Globus pallidus (tissue), 1 donor: ENCODE data around the gene FAM222B.
"Not testable (repeated sequence)": the region's sequence is repeated elsewhere in the genome, so short reads cannot be mapped to it uniquely, and the experiment has no call there.

Experiments
- DNase-seq: peaks from one replicate; pipeline ENCODE4 v3.0.0-alpha.2; 2015; ENCODE audit warnings: low spot score

FAM222B gene

DNA sequence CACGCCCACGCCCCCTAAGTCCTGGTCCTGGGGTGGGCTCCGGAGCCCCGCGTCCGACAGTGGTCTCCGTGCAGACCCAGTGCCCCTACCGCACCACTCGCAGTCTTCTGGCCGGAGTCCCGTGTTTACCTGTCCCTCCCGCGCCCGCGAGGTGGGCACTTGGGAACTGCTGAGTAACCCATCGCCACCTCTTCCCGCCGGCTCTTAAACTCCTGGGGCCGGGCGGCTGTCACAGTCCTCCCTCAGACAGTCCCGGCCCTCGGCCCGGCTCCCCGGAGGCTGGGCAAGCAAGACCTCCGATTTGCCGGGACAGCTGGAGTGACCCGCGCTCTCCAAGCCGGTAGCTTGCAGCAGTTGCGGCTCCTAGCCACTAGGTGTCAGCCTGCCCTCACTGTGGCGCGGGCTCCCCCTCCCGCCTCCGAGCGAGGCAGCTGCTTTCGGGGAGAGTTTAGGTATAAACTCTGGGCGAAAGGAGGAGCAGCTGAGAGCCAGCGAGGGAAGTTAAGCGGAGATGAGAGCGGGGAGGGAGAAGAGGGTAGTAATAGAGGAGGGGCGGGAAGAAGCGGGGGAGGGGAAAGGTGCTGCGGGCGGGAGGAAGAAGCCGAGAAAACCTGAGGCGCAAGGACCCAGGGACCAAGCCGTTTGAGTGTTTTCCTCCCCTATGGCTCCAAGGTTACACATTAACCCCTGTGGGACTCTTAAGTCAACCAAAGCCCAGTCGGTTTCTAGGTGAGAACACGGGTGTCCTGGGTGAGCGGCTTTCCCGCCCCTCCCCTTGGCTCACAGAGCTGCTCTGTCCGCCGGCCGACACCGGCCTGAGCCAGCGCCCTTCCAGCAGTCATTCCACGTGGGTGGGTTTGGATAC is 115.7 kb downstream of the FAM222B start:
- peak; percentile 91 for DNase-seq

DNA sequence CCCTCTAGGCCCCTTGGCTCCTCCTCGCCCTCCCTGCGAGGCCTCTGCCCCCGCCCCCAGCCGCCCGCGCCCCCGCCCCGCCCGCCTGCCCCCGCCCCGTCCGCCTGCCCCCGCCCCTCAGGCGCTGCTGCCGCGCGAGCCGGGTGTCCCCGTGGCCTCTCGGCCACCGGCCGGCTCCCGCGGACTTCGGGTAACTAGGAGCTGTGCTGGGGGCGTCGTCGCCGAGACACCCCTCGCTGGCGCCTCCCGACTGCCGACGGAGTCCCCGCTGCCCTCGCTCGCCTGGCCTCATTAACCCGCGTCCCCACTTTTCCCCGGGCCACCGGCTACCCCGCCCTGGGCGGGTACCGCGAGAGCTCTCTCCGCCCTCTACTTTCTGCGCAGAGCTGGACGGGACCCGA is 116.4 kb downstream of the FAM222B start, which contains the start of gene TLCD1:
Gene TLCD1 (minus strand): TSS at position 8 of the 401 bp plus-strand sequence. CDS start 136 bp downstream, outside the sequence.
- DNase-seq, result no peak

DNA sequence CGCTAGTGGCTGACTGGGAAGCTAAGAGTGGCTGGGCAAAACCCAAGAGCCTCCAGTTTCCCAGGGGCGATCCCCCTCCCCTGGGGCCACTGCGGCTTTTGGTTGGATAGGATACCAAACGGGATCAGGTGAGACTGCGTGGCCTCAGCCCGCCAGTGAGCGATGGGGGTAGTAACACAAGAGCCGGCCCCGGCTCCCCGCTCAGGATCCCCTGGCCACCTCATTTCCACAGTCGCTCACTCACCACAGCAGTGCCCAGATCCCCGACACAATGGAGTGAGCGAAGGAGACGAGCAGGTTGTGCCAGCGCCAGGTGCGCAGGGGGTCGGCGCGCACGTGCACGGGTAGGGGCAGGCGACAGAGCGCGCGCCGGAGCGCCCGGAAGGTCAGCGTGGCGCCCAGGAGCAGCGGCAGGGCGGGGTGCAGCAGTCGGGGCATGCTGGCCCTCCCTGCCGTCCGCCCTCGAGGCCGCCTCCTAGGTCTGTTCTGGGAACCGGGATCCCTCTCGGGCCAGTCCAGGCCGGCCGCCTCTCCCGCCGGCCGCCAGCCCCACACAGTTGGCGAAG is 116.8 kb downstream of the FAM222B start:
- no peak for DNase-seq

DNA sequence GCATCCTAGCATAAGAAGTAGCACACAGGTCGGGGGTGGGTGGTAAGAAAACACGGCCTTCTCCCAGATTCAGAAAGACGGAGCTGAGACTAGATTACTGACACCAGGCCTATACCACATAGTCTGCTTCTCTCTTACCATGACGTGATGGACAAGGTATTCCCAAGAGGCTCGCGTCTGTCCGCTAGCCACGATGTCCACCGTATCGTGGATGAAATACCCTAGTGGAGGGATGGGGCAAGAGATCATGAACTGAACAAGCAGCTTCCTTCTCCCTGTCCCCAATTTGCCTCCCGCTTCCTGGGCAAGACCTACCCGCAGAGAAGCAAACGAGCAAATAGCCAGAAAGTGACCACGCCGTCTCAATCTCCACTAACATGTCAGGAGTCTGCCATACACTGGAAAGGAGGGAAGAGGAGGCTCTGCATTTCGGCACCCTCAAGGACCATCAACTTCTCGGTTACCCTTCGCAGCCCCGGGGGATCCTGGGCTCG is 117.4 kb downstream of the FAM222B start:
- no peak for DNase-seq

DNA sequence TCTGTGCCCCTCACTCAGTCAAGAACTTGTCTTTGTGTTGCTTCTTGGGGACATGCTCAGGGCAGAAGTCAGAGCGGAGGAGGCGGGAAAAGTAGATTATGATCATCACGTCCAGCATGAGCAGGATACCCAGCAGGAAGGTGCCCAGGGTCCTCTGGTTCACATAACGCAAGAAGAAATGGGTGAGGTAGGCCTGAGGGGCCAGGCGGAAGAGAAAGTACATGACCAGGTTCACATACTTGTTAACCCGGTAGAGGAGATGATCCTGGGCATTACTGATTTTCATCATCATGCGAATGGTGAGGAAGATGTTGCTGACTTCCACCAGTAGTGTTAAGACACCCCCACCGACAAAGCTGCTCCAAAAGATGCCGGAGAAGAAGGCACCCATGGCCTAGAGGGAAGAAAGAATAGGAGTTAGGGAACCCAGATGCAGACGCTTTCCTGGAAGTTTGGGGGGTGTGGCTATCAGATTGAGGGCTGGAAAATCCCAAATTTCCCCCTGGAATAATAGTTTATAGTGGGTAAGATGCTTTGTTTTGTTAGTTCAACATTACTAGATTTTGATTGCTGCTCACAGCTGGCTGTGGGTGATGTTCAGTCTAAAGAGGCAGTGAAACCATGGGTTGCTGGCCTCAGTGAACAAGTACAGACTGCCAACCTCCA is 118.0 kb downstream of the FAM222B start:
- DNase-seq, result no peak

DNA sequence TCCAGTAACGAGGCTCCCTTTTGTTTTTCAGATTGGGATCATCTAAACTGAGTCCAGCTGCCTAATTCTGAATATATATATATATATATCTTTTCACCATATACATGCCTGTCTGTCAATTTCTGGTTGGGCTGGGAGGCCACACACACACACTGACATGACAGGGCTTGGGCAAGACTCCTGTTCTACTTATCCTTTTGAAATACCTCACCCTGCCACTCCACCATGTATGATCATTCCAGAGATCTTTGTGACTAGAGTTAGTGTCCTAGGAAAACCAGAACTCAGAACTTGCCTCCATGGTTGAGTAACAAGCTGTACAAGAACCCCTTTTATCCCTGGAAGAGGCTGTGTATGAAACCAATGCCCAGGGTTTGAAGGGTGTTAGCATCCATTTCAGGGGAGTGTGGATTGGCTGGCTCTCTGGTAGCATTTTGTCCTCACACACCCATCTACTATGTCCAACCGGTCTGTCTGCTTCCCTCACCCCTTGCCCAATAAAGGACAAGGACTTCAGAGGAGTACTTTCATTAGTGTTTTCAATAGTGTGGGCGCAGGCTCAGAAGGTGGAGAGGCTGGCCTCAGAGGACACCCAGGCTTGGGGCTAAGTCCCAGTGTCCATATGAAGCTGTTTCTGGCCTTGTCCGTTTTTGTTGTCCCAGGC is 118.6 kb downstream of the FAM222B start:
- DNase-seq, result not testable (repeated sequence)

DNA sequence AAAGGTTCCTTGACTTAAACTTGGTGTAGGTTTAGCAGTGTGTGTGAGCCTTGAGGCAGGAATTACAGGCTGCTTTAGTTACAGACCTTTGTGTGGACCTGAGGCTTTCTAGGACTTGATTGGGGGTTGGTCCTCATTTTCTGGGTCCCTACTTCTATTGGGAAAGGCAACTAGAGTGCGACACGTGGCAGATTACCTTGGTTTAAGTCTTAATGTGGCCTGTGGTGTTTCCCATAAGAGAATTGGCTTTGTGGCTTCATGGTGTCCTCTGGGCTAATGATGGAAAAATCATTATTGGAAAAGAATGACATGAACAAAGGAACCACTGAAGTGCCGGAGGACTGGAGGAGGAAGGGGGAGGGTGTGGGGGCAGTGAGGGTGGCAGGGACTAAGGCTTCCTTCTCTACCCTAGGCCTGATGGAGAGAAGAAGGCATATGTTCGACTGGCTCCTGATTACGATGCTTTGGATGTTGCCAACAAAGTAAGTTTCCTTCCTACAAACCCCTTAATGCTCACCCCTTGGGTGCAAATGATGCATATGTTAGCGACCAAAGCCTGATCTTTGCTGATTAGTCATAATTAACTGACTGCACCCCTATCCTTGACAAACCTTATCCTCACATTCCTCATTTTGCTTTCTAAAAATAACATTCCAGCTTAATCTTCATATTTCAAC is 119.3 kb downstream of the FAM222B start:
- no peak for DNase-seq

DNA sequence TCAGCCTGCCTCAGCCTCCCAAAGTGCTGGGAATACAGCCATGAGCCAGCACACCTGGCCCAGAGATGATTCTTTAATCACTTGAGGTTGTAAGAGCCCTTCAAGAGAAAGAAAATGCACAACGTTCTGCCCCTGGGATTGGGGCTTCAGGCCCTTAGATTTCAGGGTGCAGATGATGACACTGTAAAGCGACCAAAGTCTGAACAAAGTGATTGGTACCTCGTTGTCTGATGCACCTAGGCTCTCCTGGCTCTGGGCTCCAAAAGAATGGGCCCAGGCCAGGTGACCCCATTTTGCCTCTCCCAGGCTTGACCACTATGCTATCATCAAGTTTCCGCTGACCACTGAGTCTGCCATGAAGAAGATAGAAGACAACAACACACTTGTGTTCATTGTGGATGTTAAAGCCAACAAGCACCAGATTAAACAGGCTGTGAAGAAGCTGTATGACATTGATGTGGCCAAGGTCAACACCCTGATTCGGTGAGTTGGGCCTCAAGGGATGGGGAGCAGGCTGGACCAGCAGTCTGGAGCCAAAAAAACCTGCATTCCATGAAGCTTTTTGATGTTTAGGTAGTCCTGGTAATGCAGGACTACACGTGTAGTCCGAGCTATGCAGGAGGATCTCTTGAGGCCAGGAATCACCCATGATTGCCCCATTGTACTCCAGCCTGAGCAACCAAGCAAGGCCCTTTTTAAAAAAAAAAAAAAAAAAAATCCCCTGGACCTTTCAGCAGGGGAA is 120.0 kb downstream of the FAM222B start:
- no peak for DNase-seq

DNA sequence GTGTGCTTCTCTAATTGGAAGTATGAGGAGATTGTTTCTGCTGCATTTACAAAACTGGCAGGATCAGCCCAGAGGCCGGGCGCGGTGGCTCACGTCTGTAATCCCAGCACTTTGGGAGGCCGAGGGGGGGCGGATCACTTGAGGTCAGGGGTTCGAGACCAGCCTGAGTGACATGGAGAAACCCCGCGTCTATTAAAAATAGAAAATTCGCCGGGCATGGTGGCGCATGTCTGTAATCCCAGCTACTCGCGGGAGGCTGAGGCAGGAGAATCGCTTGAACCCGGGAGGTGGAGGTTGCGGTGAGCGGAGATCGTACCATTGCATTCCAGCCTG is 121.6 kb downstream of the FAM222B start:
- DNase-seq, result not testable (repeated sequence)

DNA sequence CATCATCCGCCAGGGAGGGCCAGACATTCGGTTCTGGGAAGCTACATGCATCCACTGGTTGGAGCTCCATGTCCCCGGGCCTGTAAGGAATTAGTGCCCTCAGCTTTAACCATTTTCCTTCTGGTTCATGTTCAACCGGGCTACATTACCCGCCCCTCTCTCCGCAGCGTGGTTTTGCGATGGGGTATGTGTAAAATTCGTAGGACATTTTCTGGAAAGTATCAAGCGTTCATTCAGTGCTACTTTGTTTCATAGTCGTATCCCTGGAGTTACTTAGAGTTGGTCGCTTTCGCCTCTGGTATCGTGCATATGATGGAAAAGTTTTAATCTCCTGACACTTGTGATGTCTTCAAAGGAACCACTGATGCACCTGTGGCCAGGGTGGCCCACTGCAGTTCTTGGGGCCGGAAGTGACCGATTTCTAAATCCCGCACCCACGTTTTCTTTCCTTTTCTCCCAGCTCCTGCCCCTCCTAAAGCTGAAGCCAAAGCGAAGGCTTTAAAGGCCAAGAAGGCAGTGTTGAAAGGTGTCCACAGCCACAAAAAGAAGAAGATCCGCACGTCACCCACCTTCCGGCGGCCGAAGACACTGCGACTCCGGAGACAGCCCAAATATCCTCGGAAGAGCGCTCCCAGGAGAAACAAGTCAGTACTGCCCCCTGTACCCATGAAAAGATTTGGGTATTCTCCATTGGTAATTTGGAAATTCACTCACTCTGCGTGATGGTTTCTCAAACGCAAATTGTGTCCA is 122.2 kb downstream of the FAM222B start:
- DNase-seq, result no peak

DNA sequence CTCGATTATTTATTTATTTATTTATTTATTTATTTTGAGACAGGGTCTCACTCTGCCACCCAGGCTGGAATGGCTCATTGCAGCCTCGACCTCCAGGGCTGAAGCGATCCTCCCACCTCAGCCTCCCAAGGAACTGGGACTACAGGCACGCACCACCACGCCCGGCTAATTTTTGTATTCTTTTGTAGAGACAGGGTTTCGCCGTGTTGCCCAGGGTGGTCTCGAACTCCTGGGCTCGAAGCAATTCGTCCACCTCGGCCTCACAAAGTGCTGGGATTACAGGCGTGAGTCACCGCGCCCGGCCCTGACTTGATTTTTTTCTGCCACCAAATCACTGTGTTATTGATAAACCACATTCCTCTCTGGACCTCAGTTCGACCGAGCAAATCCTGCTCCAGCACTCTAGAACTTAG is 123.6 kb downstream of the FAM222B start:
- DNase-seq, result no peak

DNA sequence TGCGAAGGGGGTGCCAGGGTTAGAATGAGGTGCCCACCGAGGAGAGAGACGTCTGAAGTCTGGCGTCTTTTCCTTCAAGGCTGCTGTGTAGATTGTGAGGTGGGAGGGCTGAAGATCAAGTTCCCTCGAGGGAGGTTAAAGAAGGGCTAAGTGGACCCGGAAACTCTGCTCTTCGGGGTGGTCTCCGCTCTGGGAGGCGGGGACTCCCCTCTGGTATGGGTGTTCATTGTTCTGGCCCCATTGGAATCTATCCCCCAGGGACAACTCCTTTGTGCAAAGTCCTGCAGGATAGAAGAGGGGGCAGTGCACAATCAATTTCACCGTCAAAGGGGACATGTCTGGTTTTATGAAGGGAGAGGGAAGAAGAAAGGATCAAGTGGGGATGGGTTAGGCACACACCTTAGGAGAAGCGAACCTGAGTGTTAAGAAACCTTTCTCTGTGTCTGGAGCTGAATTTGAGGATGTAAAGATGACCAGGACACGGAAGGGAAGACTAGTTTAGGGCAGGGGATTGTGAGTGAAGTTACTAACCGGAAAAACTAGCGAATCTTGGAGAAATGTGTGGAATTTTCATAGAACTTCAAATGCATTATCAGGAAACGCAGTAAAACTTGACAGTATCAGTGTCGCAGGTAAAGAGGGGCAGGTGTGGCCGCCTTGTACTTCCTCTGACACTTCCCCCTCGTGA is 124.1 kb downstream of the FAM222B start:
- DNase-seq, result no peak

DNA sequence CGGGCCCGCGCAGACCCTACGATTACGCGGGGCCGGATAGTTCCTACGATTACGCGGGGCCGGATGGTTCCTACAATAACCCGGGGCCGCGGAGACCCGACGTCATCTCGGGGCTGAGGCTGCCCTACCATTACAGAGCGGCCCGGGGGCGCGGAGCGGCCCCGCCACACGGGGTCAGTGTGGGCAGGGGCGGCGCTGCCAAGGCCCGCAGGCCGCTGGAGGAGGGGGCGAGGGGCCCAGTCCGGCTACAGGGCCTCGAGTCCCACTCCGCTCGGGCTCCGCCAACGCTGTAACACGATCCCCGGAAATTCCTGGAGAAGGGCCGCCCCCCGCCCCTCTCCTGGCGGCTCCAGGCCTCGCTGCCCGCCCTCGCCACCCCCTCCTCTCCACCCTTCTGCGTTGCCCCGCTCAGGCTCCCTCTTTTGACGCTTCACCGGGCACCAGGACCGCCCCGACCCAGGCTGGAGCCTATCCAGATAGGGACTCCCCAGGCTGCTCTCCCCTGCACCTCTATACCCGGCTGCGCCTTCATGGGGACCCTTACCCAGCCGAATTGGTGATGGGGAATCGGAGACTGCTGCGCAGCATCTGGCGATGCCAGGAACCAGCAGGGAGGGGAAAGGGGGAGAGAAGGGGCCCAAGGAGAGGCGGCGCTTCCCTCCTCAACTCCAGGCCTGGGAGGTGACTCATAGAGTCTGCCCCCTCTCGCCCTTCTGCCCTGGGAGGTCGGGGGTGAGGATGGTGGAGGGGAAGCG is 124.8 kb downstream of the FAM222B start, which contains the start of gene RAB34:
Gene RAB34 (minus strand): TSS at position 291 of the 755 bp plus-strand sequence. CDS start 602 bp downstream, outside the sequence.
- DNase-seq, result no peak

DNA sequence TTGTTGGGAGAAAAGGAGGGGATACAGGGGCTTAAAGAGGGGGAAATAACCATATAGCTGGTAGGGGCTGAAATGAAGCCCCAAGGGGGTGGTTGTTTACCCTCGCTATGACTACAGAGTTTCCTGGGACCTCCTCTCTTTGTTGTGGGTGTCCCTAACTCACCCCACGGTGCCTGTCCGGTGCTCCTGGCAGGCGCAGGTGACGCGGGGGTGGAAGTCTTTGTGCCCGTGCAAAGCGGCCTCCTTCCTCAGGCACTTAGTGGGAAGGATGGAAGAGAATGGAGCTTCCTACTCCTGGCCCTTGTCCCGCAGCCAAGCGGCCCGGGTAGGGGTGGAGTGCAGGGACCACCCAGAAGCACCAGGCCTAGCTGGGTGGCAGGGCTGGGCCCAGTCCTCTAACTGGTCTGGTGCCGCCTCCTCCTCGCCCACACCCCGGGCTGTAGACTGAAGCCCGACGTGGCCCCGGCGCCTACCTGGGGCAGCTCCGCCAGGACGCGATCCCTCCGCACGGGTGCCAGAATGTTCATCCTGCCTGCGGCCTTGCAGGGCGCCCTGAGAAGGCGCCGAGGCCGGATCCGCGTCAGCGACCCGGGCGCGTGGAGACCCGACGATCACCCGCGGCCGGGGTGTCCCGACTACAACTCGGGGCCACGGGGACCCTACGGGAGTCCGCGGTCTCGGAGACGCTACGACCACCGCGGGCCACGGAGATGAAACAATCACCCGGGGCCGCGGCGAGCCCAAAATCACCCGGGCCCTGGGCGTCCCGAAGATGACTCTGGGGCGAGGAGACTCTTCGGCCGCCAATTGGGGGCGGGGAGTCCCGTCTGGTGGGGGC is 125.6 kb downstream of the FAM222B start:
- no peak for DNase-seq

DNA sequence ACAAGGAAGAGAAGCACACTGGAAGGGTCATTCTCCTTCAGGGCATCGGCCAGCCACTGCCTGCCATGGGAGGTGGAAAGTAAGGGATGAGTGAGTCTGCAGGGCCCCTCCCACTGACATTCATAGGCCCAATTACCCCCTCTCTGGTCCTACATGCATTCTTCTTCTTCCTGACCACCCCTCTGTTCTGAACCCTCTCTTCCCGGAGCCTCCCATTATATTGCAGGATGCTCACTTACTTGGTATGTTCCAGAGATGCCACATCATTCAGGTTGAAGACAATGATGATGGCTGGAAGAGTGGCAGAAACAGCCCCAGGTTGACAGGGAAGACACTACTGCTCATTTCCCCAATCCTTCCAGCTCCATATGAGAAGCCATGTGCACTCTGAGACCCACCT is 127.4 kb downstream of the FAM222B start:
- DNase-seq, result no peak

DNA sequence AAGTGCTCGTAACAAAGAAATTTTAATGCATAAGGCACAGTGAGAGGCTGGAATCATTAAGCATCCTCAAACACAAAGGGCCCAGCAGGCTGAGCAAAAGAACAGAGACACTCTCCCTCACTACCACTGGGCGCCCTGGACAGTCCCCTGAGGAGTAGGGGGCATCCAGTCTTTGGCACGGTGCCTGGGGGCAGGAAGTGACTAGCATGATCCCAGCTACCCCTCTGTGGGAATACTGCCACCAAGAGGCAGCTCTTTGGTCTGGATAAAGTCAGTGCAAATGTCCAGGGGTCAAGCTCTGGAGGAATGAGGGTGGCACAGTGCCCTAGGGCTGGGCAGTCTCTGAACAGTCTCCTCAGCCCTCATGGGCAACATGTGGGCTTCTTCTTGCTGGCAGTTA is 128.3 kb downstream of the FAM222B start:
- no peak for DNase-seq

DNA sequence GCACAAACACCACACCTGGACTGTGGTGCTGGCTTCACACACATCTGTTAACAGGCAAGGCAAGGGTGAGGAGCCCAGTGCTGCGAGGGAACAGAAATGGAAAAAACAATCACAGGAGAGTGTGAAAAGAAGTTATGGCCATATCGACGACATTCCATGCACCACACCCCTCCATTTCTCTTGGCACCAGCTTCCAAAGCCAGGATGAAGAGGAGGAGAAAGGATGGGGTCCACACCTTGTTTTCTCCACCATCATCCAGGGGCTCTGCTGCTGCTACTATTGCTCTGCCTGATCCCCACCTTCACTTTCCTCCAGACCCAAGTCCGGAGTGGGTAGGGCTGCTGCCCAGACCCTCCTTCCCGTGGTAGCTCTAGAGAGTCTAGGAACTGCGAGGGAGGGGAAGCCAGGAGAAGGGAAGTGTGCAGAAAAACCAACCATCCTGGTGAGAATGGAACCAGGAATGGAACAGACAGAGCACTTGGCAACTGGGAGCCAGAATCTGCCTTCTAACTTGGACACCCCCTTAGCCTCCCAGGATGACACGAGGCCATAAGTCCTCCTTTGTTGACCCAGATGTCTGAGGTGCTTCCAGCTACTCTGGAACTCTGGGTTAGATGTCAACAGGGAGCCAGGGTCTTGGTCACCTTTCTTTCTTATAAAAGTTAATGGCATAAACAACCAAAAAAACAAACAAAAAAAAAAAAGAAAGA is 129.7 kb downstream of the FAM222B start:
- no peak for DNase-seq
